MV-4-11 (cell line): ENCODE measurements around the gene ZEB2.

Source experiments
- DNase-seq: peaks from one replicate; lab custom pipeline; 2025; lab: John Stamatoyannopoulos, UW

ZEB2 gene

DNA sequence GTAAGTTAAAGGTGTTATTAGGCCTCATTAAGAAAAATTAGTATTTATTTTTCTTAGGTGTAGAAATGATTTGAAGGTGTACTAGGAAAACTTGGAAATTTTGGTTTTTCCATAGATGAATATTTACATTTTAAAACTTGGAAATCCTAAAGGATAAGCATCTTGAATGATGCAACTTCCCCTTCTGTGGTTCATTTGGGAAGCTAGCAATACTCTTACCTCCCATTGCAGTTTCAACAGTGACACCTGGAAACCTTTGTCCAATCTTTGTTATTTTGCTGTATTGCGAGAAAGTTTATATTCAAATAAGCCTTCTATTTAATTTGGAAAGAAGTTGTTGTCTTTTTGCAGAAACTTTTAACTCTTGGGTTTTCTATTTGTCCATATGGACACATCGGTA is 68.5 kb downstream of the ZEB2 start:
- no peak for DNase-seq

DNA sequence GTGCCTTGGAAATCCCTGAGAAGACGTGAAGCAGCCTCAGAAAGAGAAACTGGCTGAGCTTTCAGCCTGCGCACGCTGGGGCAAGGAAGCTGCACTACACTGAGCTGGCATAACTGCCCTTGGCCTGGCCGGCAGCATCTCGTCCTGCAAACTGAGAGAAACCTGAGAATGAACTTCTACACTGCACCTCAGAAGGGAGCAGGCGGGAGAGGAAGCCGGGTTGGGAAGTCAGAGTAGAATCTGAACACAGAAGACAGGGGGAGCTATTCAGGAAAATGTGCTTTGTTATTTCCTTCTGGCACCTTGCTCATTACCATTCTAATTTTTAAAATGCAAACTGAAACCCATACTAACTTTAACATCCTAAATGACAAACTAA is 70.9 kb downstream of the ZEB2 start:
- DNase-seq, result no peak

DNA sequence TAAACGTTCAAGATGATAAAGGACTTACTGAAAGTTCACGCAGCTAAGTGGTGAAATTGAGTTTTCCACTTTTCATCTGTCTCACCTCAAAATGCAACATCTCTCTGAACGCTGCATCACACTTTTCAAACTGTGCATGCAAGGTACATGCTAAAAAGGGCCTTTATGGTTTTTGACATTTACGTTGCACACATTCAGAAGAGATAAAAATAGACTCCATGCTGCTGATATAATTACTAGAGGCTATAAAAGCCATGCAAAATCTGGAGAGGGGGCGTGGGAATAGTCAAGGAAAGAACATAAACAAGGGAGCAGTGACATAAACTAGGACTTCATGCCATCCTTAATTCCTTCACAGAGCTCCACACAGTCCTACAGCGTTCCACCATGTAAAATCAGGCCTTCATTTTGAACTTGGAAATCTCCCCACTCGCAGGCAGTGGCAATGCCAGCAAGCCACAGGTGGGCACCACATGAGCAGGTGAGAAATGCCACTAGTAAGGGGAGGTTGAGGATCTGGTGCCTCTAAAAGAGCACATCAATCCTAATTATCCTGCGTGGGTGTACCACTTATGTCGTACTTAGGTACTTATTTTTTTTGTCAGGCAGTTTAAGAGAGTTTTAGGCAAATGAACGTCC is 71.4 kb downstream of the ZEB2 start:
- DNase-seq, result no peak

DNA sequence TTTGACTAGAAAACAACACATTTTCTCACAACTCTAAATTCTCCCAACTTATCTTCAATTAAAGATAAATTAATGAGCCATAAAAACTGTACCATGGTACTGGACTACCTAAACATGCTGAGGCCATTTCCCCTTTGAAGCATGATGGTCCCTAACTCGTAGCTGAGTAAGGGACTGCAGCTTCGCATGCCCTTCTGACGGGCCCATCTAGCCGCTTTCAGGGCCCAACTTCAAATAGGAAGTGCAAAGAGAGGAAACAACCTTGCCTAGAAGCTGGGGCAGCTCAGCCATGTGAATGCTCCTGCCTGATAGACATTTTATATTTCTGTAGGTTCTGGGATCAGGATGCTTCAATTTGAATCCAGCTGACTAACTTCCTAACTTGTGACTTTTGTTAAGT is 72.4 kb downstream of the ZEB2 start:
- DNase-seq, result no peak

DNA sequence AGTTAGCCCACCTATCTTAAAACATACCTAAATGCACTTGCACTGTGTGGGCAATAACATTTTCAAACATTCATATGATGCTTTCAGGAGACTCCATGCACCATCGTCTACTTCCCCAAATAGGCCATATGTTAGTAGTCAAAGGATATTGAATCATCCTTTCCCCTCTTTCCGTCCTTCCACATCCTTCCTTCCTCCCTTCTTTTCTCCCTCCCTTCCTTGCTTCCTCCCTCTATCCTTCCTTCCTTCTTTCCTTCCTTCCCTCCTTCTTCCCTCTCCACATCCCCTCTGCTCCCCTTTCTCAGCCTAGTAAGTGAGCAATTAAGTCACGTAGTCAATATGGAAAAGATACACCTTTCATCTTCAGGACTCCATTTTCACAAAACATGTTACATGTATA is 73.8 kb downstream of the ZEB2 start:
- no peak for DNase-seq

DNA sequence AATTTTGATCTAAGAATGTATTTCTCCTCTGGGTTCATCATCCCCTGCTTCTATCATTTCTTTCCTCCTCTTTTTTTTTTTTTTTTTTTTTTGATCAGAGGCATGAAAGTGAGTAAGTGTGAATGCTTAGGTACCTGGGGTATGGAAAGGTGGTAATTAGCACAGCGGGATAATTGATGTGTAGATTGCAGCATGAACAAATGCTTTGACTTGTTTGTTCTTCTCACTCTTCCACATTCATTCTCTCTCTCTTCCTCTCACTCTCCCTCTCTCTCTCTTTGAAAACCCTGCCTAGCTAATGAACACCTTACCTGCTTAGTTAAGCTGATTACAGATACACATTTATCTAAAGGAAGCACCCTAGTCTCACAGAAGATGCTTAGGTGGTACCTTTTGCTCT is 74.7 kb downstream of the ZEB2 start:
- no peak for DNase-seq

DNA sequence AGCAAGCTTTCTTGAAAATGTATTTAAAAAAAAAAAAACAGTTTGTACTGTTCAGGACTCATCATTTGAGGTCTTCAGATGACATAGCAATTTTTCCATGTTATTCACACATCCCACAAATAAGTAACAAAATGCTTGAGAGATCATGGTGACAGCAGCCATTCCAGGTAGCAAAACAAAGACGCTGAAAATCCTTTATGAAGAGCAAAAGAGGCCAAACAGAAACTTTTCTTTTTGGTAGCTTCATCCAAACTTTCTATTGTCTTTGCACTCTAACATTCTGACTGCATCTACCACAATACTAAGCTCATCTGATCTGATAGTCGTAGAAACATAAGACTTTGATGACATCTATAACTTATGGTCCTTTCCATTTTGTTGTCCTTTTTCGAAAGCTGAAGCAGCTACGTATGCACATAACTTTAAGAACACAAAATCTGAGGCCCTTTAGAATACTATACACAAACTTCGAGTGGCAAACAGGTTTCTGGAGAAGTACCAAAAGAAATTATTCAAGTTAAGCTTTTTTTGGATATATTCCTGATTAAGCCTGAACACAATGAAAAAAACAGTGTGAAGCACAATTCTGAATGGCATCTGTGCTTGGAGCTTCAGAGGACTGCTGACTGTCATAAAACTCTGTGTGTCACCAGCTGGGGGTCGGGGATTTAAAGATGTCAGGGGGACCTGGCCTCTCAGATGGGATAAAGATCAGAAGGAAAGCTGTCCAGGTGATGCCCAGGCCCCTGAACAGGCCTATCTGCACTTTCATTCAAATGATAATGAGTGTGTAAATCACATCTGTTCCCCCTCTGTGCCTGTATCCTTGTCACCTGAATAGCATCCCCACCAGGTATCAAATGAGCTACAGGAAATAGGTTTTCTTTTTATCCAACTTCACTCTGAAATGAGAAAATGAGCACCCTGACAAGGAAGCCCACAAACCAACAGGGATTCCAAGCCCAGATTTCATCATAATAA is 75.8 kb downstream of the ZEB2 start:
- DNase-seq, result no peak

DNA sequence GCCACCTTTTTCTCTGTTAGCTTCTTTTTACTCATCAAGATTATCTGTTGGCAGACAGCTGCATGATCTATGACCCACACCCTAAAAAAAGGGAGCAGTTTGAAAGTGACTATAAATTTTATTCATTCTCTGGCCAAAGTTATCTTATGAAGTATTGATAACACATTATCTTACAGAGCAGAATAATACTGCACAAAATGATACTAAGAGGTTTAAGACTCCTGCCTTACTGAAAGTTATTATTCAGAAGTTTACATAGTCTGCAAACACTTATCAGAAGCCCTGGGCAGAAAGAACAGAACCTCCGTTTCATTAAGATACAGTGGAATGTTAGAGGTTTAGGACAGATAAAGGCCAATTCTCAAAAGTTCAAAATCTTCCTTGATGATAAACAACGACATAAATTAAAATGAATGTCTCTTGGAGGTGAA is 78.2 kb downstream of the ZEB2 start:
- no peak for DNase-seq

DNA sequence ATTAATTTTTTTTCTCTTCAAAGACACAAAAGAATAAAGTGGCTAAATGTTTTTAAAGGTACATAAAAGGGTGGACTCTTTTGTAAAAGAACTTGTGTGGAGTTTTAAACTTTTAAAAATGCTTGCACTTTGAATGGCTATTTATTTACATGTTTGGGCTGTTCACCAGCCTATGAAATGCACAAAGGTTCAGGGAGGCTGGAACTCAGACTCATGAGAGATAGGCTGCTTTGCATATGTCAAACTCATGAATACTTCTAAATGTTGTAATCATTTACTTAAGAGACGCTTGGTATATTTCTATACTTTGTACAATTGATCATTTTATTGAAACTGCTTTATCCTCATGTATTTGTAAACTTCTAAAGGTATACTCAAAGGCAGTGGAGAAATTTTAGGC is 79.9 kb downstream of the ZEB2 start:
- no peak for DNase-seq

DNA sequence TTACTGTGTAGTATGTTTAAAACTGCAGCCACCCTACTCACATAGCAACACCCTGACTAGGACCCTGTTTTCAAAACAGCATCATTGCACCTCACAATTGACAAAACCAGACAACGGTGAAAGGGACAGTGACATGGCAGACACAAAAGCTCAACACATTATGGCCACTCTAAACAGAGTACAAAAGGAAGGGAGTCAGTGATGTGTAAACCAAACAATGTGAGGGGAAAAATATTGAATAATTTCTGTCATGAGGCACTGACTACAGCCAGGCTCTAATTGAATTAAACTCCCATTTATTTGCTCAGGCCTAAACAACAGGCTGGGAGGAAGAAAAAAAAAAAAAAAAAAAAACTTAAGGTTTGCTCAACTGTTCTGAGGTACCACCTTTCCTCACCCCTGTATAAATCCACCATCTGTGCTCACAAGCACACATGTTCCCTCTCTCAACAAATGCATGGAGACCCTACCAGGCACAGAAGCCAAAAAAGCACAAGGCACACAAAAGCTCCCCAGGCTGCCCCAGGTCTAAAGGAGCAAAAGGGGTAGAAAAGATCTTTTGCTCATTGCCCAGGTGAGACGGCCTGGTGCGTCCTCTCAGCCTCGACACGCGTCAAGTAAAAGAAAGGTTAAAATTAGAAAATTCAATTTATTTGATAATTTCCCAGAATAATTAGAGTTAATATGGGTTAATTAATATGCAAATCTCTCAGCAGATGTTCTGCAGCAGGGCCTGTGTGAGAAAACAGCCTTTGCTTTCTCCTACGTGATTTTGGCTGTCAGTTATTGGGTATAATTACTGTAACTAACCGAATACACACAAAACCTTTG is 80.9 kb downstream of the ZEB2 start:
- DNase-seq, result no peak

DNA sequence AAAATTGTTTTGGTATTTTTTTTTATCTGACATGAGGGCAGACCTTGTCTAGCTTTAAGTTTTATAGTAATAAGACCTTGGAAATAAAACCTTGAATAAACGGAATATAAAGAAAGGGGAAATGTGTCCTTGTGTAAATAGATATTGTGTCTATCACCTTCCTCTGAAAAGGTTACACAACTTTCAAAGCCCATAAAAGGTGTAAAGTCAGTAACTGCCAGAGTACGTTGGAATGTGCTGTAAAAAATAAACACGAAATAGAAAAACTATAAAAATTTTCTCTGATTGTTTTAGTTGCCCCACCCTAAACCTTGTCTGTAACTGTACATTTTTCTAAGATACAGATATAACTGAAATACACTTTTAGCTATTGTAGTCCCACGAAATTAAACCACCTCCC is 82.3 kb downstream of the ZEB2 start:
- no peak for DNase-seq

DNA sequence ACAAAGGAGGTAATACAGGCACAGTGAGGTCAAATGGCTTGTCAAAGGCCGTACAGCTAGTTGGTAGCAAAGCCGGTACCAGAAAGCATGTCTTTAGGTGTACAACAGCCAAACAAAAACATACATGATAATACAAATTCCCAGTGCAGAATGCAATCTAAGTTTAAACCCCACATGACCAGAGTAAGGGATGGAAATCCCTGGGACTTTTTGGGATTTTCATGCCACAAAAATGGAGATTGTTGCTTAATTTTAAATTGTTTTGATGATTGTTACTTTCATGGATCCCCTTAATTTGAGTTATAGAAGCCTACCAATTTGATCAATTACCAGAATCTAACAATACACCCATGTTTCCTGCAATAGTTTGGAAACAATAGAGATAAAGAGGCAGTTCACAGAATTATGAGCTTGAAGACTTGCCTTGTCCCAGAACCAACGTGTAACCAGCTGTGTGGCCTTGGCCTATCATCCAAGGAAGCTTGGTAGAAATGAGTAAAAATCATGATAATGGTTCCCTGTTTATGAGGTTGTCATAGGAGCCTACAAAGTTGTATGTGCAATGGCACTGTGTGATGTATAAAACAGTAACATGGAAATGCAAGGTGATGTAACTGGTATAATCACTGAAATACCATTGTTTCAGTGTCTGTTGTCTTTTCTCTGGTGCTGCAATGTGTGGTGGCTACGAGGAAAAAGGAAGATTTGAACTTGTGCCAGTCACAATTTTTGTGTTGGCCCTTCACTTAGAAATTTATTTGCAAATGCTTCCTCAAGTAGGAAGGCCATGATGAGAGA is 85.3 kb downstream of the ZEB2 start:
- no peak for DNase-seq

DNA sequence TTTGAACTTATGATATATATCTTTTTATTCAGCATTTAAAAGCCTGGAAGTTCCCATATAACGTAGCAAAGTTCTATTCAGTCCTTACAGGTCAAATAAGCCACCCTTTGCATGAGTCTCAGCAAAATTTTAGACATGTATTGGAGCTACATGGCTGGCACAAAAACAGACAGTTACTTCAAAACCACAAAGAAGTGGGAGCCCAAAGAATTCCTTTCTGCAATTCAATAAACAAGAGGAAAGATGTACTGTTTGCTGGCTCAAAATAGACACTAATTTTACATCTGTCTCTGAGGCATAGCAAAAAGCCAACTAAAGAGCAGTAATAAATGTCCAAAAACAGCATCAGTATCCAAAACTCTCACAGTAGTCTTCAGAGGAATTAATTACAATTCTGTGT is 87.0 kb downstream of the ZEB2 start:
- DNase-seq, result no peak

DNA sequence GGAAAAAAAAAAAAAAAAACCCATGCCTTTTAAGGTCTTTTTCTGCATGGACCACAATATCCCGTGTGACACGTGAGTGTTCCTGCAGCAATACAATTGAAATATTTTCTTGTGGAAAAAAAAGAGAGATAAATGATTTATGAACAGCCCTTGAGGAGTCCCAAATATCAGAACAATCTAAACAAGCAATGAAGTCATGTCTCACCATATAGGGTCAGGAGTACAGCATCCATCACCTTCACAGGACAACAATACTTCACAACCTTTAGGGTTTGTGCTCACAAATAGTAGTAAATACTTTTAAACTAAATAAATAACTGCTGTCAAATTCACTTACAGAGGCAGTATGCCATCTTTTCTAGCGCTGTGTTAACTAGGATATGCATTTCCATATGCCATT is 87.9 kb downstream of the ZEB2 start:
- no peak for DNase-seq

DNA sequence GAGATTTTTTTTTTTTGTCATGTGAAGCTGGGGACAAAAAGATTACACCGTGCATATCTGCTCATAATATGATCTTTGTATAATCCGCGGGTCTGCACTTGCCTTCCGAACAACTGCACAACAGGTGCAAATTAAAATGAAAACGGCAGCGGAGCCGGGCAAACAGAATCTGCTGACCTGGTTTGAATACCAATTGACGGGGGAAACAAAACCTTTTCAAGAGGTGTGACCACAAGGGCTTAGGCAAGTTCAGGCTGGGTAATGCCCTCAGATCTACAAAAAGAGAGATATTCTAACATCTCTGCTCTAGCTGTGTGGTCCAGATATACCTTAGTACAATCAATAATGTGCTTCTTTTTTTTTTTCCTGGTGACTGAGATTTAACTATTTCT is 88.5 kb downstream of the ZEB2 start:
- no peak for DNase-seq

DNA sequence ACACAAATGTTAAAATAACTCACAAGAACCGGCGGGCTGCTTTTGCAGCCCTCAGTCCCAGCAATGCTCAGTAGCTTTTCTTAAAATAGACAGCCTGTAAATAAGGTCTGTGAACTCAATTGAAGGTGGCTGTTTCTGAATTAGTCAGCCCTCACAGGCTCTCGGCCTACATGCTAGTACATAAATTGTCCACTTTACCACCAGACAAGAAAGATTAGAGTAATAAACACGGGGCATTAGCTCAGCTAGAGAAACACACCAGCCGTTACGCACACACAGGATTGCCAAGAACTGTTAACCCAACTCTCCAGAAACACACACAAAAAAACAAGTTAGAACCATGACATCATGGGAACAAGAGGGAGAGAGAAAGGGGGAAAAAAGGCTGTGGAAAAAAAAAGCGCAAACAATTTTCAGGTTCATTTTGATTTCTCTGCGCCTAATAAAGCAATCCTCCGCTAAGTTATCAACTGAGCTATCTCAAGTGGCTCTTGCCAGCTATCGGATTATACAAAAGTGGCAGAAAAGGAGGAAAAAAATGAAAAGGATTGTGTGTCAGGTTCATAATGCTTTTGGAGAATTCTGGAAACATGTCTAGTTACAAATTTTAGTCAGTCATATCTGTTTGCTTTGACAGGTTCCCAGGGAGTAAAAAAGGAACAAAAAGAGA is 89.1 kb downstream of the ZEB2 start:
- DNase-seq, result no peak

DNA sequence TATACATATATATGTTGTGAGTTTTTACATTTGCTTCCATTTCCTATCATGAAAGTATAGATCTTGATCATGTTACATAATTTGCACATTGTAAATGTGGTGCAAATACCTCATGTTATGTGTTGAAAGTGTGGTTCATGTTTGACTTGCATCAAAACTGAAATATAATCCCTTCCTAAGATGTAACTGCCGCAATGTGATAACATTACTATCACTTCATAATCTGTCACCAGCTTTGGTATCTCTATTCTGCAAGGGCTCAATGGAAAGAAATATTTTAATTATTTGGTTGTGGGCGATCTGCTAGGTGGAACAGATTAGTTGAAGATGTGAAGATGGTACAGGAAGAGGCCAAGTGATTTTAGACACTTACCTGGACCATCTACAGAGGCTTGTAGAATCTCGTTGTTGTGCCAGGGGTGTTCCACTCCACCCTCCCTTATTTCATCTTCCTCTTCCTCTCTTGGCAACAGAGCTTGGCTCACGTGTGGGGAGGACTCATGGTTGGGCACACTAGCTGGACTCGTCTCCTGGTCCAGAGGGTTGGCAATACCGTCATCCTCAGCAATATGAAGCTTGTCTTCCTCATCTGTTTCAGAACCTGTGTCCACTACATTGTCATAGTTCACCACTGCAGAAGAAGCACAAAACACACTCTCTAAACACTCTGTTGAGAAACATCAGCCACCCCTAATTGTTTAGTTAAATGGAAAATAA is 90.4 kb downstream of the ZEB2 start:
- DNase-seq, result no peak

DNA sequence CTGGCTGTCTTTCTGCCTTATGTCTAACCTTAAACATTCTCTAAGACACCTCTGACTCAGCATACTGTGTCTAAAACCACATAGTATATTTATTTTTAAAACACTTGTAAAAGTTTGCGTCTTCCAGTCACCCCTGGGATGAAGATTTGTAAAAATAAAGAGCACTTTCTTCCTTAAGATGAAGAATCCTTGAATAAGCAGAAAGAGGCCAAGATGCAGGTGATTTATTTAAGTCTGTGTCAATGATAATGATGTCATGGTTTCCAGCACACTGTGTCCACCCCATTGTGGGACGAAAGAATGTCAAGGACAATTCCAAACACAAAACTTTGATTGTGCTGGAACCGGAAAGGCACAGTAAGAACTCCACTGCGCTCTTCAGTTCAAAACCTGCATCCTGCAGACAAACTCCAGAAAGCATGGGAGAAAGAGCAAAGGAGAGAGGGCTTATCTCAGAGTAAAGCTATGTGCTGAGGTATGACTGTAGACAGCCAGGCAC is 92.9 kb downstream of the ZEB2 start:
- DNase-seq, result no peak

DNA sequence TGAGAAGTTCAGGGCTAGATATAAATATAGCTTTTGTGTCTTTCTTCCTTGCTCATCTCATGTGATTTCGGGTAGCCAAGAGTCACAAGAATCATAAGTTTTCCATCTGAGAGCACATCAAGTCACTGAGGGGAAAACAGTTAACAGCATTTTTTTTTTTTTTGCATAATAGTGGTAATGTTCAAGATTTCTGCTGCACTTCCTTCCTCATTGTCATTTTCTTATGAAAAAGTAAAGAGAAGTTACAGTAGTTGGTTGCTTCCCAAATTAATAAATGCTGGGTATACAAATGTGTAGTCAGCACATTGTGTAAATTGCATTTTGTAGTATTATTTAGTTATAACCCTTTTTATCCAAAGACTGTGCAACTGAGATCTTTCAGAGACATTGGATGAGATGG is 93.6 kb downstream of the ZEB2 start:
- no peak for DNase-seq

DNA sequence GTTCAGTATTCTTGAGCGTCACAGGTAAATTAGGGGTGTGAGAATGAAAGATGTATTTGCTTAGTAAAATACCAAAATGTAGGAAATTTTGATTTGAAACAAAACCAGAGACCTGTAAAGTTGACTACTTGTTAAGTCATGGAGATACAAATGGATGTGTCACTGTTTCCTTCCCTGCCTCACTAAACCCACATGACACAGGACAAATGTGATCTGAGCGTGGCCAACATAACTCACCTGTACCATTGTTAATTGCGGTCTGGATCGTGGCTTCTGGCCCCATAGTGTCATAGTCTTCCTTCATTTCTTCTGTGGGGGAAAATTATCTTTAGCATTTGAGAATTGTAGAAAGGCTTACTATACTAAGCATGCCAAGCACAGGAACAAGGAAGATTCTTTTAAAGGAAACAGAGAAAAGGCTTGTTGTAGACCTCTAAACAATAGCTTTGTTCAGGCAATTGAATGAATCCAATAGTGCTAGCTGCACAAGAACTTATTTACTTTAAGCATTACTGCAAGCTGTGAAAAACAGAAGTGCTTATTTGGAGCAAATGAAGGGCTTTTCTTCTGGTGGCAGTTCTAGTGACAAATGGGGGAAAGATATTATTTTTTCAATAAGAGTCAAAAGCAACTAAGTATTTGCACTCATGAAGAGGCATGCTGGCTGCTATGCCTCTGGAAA is 95.2 kb downstream of the ZEB2 start:
- DNase-seq, result no peak
